ENCODE data around the gene KLF1. TPM values are rescaled to one million over a fixed set of nuclear protein-coding genes. Genes with fewer than 3 reads are reported as not detected.

KLF1 gene
- total RNA-seq, 1 donor from 2014 or later = 0.77 TPM

DNA sequence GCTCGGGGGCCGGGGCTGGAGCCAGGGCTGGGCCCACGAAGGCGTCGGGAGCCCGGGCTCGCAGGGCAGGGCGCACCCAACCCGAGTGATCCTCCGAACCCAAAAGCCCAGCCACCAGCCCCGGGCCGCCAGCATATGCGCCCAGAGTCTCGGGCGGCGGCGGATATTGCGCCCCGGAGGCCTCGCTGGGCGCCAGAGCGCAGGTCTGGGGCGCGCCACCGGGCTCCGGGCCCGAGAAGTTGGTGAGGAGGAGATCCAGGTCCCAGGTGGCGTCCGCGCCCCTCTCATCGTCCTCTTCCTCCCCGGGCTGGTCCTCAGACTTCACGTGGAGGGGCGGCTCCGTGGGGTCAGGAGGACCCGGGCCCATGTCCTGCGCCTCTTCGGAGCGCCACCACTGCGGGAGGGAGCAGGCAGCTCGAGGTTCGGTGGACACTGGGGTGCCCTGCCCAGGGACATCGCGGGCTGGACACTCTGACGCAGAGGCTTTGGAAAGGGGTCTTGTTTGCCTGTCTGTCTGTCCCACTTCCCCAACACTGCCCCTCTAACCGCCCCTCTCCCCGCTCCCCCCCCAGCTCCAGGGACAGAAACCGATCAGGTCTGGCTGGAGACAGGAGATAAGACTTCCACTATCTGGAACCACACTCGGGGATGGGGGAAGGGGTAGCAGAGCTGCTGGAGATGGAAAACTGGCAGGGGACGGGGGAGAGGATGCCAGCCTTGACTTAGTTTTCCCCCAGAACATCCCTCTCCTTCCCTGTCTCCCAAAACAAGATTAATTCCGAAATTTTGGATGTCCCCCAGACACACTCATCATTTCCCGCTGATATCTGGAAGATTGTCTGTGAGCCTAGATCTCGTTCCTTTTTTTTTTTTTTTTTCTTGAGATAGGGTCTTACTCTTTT is 1.0 kb downstream of the KLF1 start:
- intact Hi-C loops (cut with micrococcal nuclease) = loop anchor here (1.0 kb wide), 2 partner anchors 33 to 79 kb away; partner anchors contain the start of gene SYCE2
- H3K27me3 Mint-ChIP-seq = peaks cover 7% of the 10 kb centered on the region
- H3K9me3 Mint-ChIP-seq = no peaks in the 10 kb centered on the region
- peaks cover 4% of the 10 kb centered on the region for H3K36me3 Mint-ChIP-seq (ENCODE audit: low read depth)
- H3K27ac Mint-ChIP-seq = peak overlapping the region; percentile 47
- DNase-seq = no peak
- peaks cover 22% of the 10 kb centered on the region for H3K4me1 Mint-ChIP-seq
- peak overlapping the region; percentile 67 for H3K4me3 Mint-ChIP-seq

DNA sequence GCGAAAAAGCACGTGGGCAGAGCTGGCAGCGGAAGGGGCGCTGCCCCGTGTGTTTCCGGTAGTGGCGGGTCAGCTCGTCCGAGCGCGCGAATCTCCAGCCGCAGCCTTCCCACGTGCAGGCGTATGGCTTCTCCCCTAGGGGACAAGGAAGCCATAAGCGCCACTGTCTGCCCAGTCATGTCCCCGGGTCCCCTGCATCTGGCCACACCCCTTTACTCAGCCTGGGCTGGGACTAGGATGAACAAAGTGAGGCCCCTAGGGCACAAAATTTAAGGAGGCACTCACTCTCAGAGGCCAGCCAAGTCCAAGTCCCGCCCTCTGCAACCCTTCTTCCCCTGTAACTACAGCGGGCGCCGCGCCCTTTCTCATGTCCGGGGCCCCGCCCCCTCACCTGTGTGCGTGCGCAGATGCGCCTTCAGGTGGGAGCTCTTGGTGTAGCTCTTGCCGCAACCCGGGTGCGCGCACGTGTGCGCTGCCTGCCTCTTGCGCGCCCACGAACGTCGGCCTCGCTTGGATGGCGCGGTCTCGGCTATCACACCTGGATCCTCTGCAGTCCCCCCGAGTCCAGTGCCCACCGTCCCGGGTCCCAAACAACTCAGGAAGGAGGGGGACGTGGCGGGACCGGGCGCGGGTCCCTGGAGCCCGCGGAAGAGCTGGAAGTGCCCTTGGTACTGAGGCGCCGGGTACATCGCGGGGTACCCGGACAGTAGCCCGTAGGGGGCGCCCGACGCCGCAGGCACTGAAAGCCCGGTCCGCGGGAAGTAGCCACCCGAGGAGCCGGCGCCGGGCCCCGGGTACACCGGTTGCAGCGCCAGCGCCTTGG is 1.9 kb downstream of the KLF1 start:
- peaks cover 20% of the 10 kb centered on the region for H3K4me1 Mint-ChIP-seq
- intact Hi-C loops (cut with micrococcal nuclease) = loop anchor here (1.0 kb wide), 2 partner anchors 34 to 80 kb away; partner anchors contain the start of gene SYCE2
- peaks cover 3% of the 10 kb centered on the region for H3K36me3 Mint-ChIP-seq (ENCODE audit: low read depth)
- peak; percentile 96 for DNase-seq
- no peaks in the 10 kb centered on the region for H3K9me3 Mint-ChIP-seq
- peaks cover 7% of the 10 kb centered on the region for H3K27me3 Mint-ChIP-seq
- peak overlapping the region; percentile 89 for H3K27ac Mint-ChIP-seq
- peak overlapping the region; percentile 95 for H3K4me3 Mint-ChIP-seq

DNA sequence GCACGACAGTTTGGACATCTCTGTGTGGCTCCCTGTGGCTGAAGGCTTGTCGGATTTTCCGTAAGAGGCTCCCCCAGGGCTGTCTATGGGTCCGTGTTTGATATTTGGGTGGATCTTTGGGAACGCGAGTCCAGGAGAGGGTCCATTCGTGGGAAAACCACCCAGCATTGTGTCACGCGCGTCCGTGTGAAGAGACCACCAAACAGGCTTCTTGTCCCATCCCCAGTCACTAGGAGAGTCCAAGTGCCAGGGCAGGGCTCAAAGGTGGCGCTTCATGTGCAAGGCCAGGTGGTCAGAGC is 2.4 kb downstream of the KLF1 start:
- peak overlapping the region; percentile 95 for H3K4me3 Mint-ChIP-seq
- no peaks in the 10 kb centered on the region for H3K9me3 Mint-ChIP-seq
- H3K4me1 Mint-ChIP-seq = peaks cover 24% of the 10 kb centered on the region
- no peak overlapping the region for H3K27ac Mint-ChIP-seq
- intact Hi-C loops (cut with micrococcal nuclease) = no loop called here
- peaks cover 7% of the 10 kb centered on the region for H3K27me3 Mint-ChIP-seq
- DNase-seq = no peak
- peaks cover 3% of the 10 kb centered on the region for H3K36me3 Mint-ChIP-seq (ENCODE audit: low read depth)

DNA sequence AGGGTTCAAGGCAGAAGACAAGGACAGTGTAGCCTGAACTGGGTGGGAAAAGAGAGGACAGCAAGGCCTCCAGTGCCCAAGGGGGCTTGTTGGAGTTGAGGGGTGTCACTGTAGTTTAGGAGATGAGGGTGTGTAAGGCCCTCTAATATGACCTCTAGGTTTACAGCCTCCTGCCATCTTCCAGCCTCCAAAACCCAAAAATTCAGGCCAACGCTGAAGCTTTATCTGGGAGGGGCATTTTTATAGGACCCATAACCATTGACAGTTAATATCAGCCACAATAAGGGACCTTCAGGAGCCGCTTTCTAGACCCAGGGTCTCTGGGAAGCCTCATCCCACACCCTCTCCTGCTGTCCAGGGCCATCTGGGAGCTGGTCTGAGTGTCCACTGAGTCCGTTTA is 2.8 kb downstream of the KLF1 start:
- intact Hi-C loops (cut with micrococcal nuclease) = no loop called here
- Mint-ChIP-seq H3K4me3 (peak overlapping the region; percentile 95), H3K27me3 (peaks cover 7% of the 10 kb centered on the region), H3K27ac (no peak overlapping the region), H3K9me3 (no peaks in the 10 kb centered on the region), H3K36me3 (ENCODE audit: low read depth) (peaks cover 3% of the 10 kb centered on the region), H3K4me1 (peaks cover 24% of the 10 kb centered on the region)
- DNase-seq = no peak

DNA sequence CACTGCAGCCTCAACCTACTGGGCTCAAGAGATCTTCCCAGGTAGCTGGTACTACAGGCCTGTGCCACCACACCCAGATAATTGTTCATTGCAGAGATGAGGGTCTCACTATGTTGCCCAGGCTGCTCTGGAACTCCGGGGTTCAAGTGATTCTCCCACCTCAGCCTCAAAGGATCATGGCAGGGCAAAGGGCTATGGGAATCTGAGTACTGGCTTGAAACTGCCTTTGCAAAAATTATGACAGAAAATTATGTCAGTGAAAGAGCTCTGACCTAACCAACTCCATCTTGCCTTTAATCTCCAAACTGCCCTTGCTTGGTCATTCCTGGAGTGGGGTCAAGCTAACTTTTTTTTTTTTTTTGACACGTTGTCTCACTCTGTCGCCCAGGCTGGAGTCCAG is 4.4 kb downstream of the KLF1 start:
- intact Hi-C loops (cut with micrococcal nuclease) = no loop called here
- Mint-ChIP-seq H3K27me3 (peaks cover 7% of the 10 kb centered on the region), H3K9me3 (no peaks in the 10 kb centered on the region), H3K4me3 (peak overlapping the region; percentile 85), H3K4me1 (peaks cover 22% of the 10 kb centered on the region), H3K36me3 (ENCODE audit: low read depth) (peaks cover 11% of the 10 kb centered on the region), H3K27ac (peak overlapping the region; percentile 34)
- DNase-seq = no peak

DNA sequence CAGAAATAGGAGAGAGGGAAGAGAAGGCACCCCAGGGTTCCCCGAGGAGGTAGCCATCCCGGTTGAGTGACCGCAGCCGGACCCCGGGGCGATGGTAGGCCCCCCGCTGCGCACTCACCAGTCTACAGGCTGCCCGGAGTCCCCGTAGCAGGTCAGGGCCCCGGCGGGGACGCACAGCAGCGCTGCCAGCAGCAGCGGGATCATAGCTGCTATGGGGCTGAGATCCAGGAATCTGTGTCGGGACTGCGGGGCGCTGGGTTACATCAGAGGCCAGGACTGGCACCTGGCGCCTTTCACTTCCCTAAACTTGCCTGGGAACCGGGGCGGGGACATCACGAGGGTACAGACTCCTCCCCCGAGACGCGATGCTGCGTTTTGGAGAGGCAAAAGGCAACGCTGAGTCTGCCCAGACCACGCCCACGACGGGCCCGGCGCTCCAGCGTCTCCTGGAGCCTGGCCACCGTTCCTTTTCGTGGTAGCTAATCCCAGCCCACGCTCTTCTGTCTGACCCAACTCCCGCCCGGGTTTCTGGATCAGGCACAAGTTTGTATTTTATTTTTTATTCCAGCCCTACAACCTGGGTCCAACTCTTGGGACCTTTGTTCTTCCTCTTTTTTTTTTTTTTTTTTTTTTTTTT is 5.7 kb downstream of the KLF1 start, which contains the start of gene DNASE2:
Gene DNASE2, minus strand, starts transcription at position 278 of the 637 bp plus-strand sequence. Its CDS starts 74 bp downstream, at position 204.
- intact Hi-C loops (cut with micrococcal nuclease) = loop anchor here (2.0 kb wide), 1 partner anchor 42 kb away; the partner anchor contains the start of gene MAST1
- peak within 1 kb of the TSS; percentile 85 for H3K4me3 Mint-ChIP-seq
- H3K36me3 Mint-ChIP-seq (ENCODE audit: low read depth) = peaks cover 16% of the 10 kb centered on the region
- peak; percentile 98 for DNase-seq
- peaks cover 1% of the 10 kb centered on the region for H3K27me3 Mint-ChIP-seq
- peaks cover 20% of the 10 kb centered on the region for H3K4me1 Mint-ChIP-seq
- H3K9me3 Mint-ChIP-seq = no peaks in the 10 kb centered on the region
- H3K27ac Mint-ChIP-seq = peak within 1 kb of the TSS; percentile 84

DNA sequence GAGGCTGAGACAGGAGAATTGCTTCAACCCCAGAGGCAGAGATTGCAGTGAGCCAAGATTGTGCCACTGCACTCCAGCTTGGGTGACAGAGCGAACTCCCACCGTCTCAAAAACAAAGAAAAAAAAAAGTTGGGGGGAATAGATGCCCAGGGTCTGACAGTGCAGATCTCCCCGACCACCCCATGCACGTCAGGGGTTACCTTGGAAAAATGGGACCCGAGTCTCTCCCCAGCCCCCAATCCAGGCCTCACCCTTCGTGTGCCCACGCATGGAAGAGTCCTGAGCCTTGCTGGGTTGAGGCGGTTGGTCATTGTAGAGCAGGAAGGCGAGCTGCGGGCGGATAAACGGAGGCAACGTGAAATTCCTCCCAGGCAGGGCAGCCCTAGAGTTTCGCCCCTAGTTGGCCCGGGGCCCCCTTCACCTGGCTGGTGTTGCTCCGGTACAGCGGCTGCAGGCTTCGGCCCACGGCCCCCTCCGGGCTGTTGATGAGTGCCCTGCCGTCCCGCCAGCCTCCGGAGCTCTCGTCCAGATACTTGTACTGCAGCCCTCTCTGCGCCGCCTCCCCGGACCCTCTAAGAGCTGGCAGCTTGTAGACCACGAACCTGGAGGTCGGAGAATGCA is 6.3 kb downstream of the KLF1 start:
- Mint-ChIP-seq H3K27me3 (no peaks in the 10 kb centered on the region), H3K36me3 (ENCODE audit: low read depth) (peaks cover 17% of the 10 kb centered on the region), H3K9me3 (no peaks in the 10 kb centered on the region), H3K27ac (peak overlapping the region; percentile 84), H3K4me1 (peaks cover 18% of the 10 kb centered on the region), H3K4me3 (peak overlapping the region; percentile 85)
- intact Hi-C loops (cut with micrococcal nuclease) = loop anchor here (2.0 kb wide), 1 partner anchor 42 kb away; the partner anchor contains the start of gene MAST1
- DNase-seq = no peak

DNA sequence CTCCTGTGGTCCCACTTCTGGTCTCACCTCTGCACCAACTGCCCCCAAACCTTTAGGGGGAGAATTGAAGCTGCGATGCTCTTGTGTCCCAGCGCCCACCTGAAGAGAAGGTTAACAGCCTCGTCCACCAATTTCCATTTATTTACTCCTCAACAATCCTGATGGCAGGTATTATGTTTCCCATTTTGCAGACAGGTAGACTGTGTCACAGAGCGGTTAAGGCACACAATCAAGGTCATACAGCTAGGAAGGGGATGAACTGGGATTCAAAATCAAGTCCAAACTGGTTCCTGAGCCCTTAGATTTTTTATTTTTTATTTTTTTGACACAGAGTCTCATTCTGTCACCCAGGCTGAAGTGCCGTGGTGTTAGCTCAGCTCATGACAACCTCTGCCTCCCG is 11.9 kb downstream of the KLF1 start:
- Mint-ChIP-seq H3K4me1 (peaks cover 8% of the 10 kb centered on the region), H3K4me3 (no peak overlapping the region), H3K9me3 (peaks cover 3% of the 10 kb centered on the region), H3K27me3 (no peaks in the 10 kb centered on the region), H3K27ac (no peak overlapping the region), H3K36me3 (ENCODE audit: low read depth) (peaks cover 34% of the 10 kb centered on the region)
- no peak for DNase-seq
- intact Hi-C loops (cut with micrococcal nuclease) = no loop called here

DNA sequence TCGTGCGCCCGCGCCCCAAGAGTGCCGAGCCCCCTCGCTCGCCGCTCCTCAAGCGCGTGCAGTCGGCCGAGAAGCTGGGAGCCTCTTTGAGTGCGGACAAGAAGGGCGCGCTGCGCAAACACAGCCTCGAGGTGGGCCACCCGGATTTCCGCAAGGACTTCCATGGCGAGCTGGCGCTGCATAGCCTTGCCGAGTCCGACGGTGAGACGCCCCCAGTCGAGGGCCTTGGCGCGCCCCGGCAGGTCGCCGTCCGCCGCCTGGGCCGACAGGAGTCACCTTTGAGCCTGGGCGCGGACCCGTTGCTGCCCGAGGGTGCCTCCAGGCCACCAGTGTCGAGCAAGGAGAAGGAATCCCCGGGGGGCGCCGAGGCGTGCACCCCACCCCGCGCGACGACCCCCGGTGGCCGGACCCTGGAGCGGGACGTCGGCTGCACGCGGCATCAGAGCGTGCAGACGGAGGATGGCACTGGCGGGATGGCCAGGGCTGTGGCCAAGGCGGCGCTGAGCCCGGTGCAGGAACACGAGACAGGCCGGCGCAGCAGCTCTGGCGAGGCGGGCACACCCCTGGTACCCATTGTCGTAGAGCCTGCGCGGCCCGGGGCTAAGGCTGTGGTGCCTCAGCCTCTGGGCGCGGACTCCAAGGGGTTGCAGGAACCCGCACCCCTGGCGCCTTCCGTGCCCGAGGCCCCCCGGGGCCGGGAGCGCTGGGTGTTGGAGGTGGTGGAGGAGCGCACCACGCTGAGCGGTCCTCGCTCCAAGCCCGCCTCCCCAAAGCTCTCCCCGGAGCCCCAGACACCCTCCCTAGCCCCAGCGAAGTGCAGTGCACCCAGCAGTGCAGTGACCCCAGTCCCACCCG is 12.9 kb downstream of the KLF1 start:
- H3K27me3 Mint-ChIP-seq = no peaks in the 10 kb centered on the region
- intact Hi-C loops (cut with micrococcal nuclease) = no loop called here
- peaks cover 4% of the 10 kb centered on the region for H3K4me1 Mint-ChIP-seq
- H3K9me3 Mint-ChIP-seq = peaks cover 3% of the 10 kb centered on the region
- DNase-seq = no peak
- H3K36me3 Mint-ChIP-seq (ENCODE audit: low read depth) = peaks cover 34% of the 10 kb centered on the region
- no peak overlapping the region for H3K4me3 Mint-ChIP-seq
- no peak overlapping the region for H3K27ac Mint-ChIP-seq

DNA sequence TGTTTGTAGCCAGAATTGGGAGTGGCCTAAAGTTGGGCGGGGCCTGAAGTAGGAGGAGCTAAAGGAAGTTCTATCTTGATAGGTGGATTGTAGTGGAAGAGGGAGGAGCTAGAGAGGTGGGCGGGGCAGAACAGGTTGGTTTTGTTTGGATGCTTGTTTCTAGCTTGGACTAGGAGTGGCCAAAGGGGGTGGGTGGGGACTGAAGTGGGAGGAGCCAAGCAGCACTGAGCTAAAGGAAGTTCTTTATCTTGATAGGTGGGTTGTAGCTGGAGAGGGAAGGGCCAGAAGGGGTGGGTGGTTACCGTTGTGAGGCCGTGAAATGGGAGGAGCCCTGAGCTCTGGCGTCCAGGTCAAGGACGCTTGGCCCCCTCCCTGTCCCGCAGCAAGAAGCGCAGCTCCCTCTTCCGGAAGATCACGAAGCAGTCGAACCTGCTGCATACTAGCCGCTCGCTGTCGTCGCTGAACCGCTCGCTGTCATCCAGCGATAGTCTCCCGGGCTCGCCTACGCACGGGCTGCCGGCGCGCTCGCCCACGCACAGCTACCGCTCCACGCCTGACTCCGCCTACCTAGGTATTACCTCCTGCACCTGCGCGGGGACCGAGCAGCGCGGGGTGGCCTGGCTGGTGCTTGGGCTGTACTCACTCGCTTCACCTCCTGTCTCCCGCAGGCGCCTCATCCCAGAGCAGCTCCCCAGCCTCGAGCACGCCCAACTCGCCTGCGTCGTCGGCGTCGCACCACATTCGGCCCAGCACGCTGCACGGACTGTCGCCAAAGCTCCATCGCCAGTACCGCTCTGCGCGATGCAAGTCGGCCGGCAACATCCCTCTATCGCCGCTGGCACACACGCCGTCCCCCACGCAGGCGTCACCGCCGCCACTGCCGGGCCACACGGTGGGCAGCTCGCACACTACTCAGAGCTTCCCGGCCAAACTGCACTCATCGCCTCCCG is 13.8 kb downstream of the KLF1 start:
- H3K4me1 Mint-ChIP-seq = peaks cover 4% of the 10 kb centered on the region
- H3K9me3 Mint-ChIP-seq = peaks cover 3% of the 10 kb centered on the region
- intact Hi-C loops (cut with micrococcal nuclease) = no loop called here
- H3K4me3 Mint-ChIP-seq = peak overlapping the region; percentile 44
- no peaks in the 10 kb centered on the region for H3K27me3 Mint-ChIP-seq
- peak overlapping the region; percentile 21 for H3K27ac Mint-ChIP-seq
- peak; percentile 90 for DNase-seq
- peaks cover 30% of the 10 kb centered on the region for H3K36me3 Mint-ChIP-seq (ENCODE audit: low read depth)

DNA sequence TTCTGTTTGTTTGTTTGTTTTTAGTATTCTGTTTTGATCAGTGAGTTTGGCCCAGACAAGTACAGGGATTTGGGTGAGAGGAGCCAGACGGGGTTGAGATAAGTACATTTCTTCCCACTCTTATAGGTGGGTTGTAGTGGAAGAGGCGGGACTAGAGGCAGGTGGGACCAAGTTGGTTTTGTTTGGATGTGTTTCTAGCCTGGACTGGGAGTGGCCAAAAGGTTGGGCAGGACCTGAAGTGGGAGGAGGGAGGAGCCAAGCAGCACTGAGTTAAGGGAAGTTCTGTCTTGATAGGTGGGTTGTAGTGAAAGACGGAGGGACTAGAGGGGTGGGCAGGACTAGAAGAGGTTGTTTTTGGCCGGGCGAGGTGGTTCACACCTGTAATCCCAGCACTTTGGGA is 14.7 kb downstream of the KLF1 start:
- intact Hi-C loops (cut with micrococcal nuclease) = no loop called here
- H3K27ac Mint-ChIP-seq = peak overlapping the region; percentile 9
- H3K9me3 Mint-ChIP-seq = peaks cover 3% of the 10 kb centered on the region
- peaks cover 5% of the 10 kb centered on the region for H3K4me1 Mint-ChIP-seq
- peaks cover 25% of the 10 kb centered on the region for H3K36me3 Mint-ChIP-seq (ENCODE audit: low read depth)
- H3K4me3 Mint-ChIP-seq = no peak overlapping the region
- no peak for DNase-seq
- no peaks in the 10 kb centered on the region for H3K27me3 Mint-ChIP-seq

DNA sequence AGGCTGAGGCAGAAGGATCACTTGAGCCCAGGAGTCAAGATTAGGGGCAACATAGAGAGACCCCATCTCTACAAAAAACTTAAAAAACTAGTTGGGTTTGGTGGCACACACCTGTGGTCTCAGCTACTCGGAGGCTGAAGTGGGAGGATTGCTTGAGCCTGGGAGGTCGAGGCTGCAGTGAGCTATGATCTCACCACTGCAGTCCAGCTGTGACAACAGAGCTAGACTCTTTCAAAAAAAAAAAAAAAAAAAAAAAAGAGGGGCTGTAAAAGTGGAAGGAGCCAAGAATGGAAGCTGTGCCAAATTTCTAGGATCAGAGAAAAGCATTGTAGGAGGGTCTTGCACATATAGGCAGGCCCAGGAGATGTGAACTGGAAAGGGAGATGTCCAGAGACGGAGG is 15.3 kb downstream of the KLF1 start:
- no peak for DNase-seq
- Mint-ChIP-seq H3K4me1 (peaks cover 9% of the 10 kb centered on the region), H3K4me3 (no peak overlapping the region), H3K36me3 (ENCODE audit: low read depth) (peaks cover 24% of the 10 kb centered on the region), H3K9me3 (peaks cover 3% of the 10 kb centered on the region), H3K27ac (no peak overlapping the region), H3K27me3 (no peaks in the 10 kb centered on the region)
- intact Hi-C loops (cut with micrococcal nuclease) = no loop called here

All from activated CD4-positive, alpha-beta T cell treated with anti-CD3 and anti-CD28 coated beads, Interleukin-2, amount 10 ng/mL, durations not matched to agents 24 days and 14 days (primary cell).